IMR-90 (cell line): Measurements from ENCODE around the gene CALHM3.

Experiments
- MXI1 ChIP-seq: IDR thresholded peaks from 2 replicates; pipeline ENCODE4 v1.6.1; 2012; ENCODE audit warnings: low read depth, mild to moderate bottlenecking, low read length, moderate library complexity, borderline replicate concordance
- TF ChIP-seq, protein P1 (sequence below): conservative IDR thresholded peaks from 2 replicates; pipeline ENCODE4 v1.5.1; 2012; ENCODE audit warnings: mild to moderate bottlenecking, low read depth, low read length, improper control_type of control experiment

DNA sequence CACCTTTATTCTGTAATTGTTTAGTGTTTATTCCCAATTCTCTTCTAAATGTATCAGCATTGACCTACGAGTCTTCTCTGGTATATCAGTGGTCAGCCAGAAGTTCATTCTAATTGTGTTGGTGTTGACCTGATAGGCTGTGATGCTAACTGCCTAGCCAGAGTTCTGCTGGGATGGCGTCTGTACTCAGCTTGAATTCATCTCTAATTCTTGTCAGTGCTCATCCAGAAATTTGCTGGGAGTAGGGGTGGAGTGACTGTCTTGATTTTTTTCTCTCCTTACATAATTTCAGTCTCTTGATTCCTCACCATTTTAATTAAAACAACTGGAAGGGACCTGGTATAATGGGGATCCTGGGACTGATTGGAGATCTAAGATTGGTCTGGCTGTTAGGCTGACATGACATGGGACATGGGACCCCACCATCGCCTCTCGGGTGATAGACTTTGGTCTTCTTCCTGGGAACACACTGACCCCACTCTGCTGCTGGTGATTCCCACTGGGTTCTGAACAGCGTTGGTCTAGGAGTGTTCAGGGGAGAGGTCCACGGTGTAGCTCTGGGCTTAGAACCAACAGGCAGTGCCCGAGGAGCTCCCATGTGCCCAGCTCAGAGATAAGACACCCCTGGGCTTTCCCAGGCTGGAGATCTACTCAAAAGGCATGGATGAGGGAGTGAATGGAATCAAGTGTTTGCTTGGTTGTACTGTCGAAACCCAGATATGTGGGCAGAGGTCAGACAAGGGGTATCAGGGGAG lies 18.3 kb upstream of the CALHM3 start:
- TF ChIP-seq, protein P1, sequence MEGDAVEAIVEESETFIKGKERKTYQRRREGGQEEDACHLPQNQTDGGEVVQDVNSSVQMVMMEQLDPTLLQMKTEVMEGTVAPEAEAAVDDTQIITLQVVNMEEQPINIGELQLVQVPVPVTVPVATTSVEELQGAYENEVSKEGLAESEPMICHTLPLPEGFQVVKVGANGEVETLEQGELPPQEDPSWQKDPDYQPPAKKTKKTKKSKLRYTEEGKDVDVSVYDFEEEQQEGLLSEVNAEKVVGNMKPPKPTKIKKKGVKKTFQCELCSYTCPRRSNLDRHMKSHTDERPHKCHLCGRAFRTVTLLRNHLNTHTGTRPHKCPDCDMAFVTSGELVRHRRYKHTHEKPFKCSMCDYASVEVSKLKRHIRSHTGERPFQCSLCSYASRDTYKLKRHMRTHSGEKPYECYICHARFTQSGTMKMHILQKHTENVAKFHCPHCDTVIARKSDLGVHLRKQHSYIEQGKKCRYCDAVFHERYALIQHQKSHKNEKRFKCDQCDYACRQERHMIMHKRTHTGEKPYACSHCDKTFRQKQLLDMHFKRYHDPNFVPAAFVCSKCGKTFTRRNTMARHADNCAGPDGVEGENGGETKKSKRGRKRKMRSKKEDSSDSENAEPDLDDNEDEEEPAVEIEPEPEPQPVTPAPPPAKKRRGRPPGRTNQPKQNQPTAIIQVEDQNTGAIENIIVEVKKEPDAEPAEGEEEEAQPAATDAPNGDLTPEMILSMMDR: no peak
- TF ChIP-seq MXI1: no peak
